HEK293 (cell line): ENCODE measurements around the gene AKAP14.
A peak's percentile ranks its signal among the peaks of the same experiment; 100 is the strongest.

ENCODE experiments used
- CTCF ChIA-PET: fragments of 350-600 bp; formaldehyde crosslinking; extraction: SDS; loops from one replicate; lab custom pipeline; 2021; ENCODE audit warnings: antibody characterized with exemption; lab: Yijun Ruan, JAX
- POLR2A ChIA-PET: fragments of 300-600 bp; formaldehyde crosslinking; extraction: SDS; loops from one replicate; lab custom pipeline; 2020; ENCODE audit warnings: antibody characterized with exemption, inconsistent platforms; lab: Yijun Ruan, JAX
- H3K27ac ChIP-seq: fragments of 200-500 bp; sonication (Bioruptor generic); 2 replicates; pipeline ENCODE4 v1.5.1; 2014; ENCODE audit warnings: low read depth, low read length, control low read depth, inconsistent platforms; ENCODE audit errors: extremely low read depth
- H3K36me3 ChIP-seq, 2 experiments: fragments of 200-500 bp in 1 of 2; sonication (Bioruptor generic) in 1 of 2; 1 replicate in 1 of 2; 2 replicates in 1 of 2; pipeline ENCODE4 v1.5.1; 2014 to 2017; ENCODE audit warnings: inconsistent platforms in 2 of 2, low read length in 2 of 2; ENCODE audit not compliant: control insufficient read depth in 2 of 2, insufficient read depth in 1 of 2
- H3K4me1 ChIP-seq: fragments of 200-500 bp; sonication (Bioruptor generic); 2 replicates; pipeline ENCODE4 v1.5.1; 2014; ENCODE audit warnings: mild to moderate bottlenecking, low read length, inconsistent platforms; ENCODE audit not compliant: control insufficient read depth, insufficient read depth
- H3K4me3 ChIP-seq: 2 replicates; pipeline ENCODE4 v1.5.1; 2011; ENCODE audit warnings: low read depth, mild to moderate bottlenecking, control low read depth, low read length, moderate library complexity
- H3K9me3 ChIP-seq: fragments of 200-500 bp; sonication (Bioruptor generic); 2 replicates; pipeline ENCODE4 v1.5.1; 2014; ENCODE audit warnings: low read depth, low read length, inconsistent platforms; ENCODE audit not compliant: control insufficient read depth, insufficient read depth
- BCL11B ChIP-seq: fragments of 450-650 bp; formaldehyde crosslinking; IDR thresholded peaks from 2 replicates; pipeline ENCODE4 v1.5.1; 2016; ENCODE audit warnings: low read depth, missing biosample characterization, missing genetic modification characterization
- KLF10 ChIP-seq: fragments of 450-650 bp; IDR thresholded peaks from 2 replicates; pipeline ENCODE4 v1.5.1; 2018; ENCODE audit warnings: missing biosample characterization, mild to moderate bottlenecking, missing genetic modification characterization
- KLF9 ChIP-seq: fragments of 450-650 bp; formaldehyde crosslinking; IDR thresholded peaks from 2 replicates; pipeline ENCODE4 v1.5.1; 2016; ENCODE audit warnings: missing biosample characterization, missing genetic modification characterization, low read depth
- ZBTB17 ChIP-seq: fragments of 450-650 bp; formaldehyde crosslinking; IDR thresholded peaks from 2 replicates; pipeline ENCODE4 v1.5.1; 2016; ENCODE audit warnings: missing biosample characterization, missing genetic modification characterization
- ZBTB21 ChIP-seq: fragments of 450-650 bp; formaldehyde crosslinking; IDR thresholded peaks from 2 replicates; pipeline ENCODE4 v1.5.1; 2017; ENCODE audit warnings: missing biosample characterization, missing genetic modification characterization
- ZEB2 ChIP-seq: fragments of 450-650 bp; formaldehyde crosslinking; IDR thresholded peaks from 2 replicates; pipeline ENCODE4 v1.5.1; 2016; ENCODE audit warnings: missing biosample characterization, missing genetic modification characterization
- ZNF155 ChIP-seq: fragments of 450-650 bp; formaldehyde crosslinking; IDR thresholded peaks from 2 replicates; pipeline ENCODE4 v1.5.1; 2016; ENCODE audit warnings: missing biosample characterization, missing genetic modification characterization
- ZNF341 ChIP-seq: fragments of 450-650 bp; formaldehyde crosslinking; IDR thresholded peaks from 2 replicates; pipeline ENCODE4; 2016; ENCODE audit warnings: low read depth, missing biosample characterization, missing genetic modification characterization
- ZNF48 ChIP-seq: fragments of 450-650 bp; formaldehyde crosslinking; IDR thresholded peaks from 2 replicates; pipeline ENCODE4 v1.5.1; 2016; ENCODE audit warnings: missing biosample characterization, missing genetic modification characterization
- ZNF501 ChIP-seq: fragments of 450-650 bp; formaldehyde crosslinking; IDR thresholded peaks from 2 replicates; pipeline ENCODE4 v1.5.1; 2016; ENCODE audit warnings: missing biosample characterization, missing genetic modification characterization
- ZNF561 ChIP-seq: fragments of 450-650 bp; IDR thresholded peaks from 2 replicates; pipeline ENCODE4 v1.5.1; 2018; ENCODE audit warnings: missing biosample characterization, missing genetic modification characterization, borderline replicate concordance
- ZNF768 ChIP-seq: fragments of 450-650 bp; formaldehyde crosslinking; IDR thresholded peaks from 2 replicates; pipeline ENCODE4 v1.5.1; 2018; ENCODE audit warnings: missing biosample characterization, mild to moderate bottlenecking, missing genetic modification characterization
- ZSCAN23 ChIP-seq: fragments of 450-650 bp; formaldehyde crosslinking; IDR thresholded peaks from 2 replicates; pipeline ENCODE4 v1.5.1; 2016; ENCODE audit warnings: missing biosample characterization, missing genetic modification characterization
- ZXDB ChIP-seq: fragments of 450-650 bp; formaldehyde crosslinking; IDR thresholded peaks from 2 replicates; pipeline ENCODE4 v1.5.1; 2016; ENCODE audit warnings: missing biosample characterization, missing genetic modification characterization
- TF ChIP-seq, protein P1 (sequence below): fragments of 450-650 bp; formaldehyde crosslinking; IDR thresholded peaks from 2 replicates; pipeline ENCODE4 v1.5.1; 2016; ENCODE audit warnings: missing biosample characterization, missing genetic modification characterization
- TF ChIP-seq, protein P2 (sequence below): fragments of 450-650 bp; formaldehyde crosslinking; IDR thresholded peaks from 2 replicates; pipeline ENCODE4 v1.5.1; 2017; ENCODE audit warnings: missing biosample characterization, missing genetic modification characterization
- TF ChIP-seq, protein P3 (sequence below): fragments of 450-650 bp; formaldehyde crosslinking; conservative IDR thresholded peaks from 2 replicates; pipeline ENCODE4 v1.5.1; 2016; ENCODE audit warnings: low read depth, missing biosample characterization, missing genetic modification characterization
- TF ChIP-seq, protein P4 (sequence below): fragments of 450-650 bp; formaldehyde crosslinking; IDR thresholded peaks from 2 replicates; pipeline ENCODE4 v1.5.1; 2016; ENCODE audit warnings: missing biosample characterization, missing genetic modification characterization
- TF ChIP-seq, protein P5 (sequence below): fragments of 450-650 bp; formaldehyde crosslinking; IDR thresholded peaks from 2 replicates; pipeline ENCODE4 v1.5.1; 2016; ENCODE audit warnings: missing biosample characterization, missing genetic modification characterization
- TF ChIP-seq, protein P6 (sequence below): sonication (generic); formaldehyde crosslinking; IDR thresholded peaks from 2 replicates; pipeline ENCODE4 v1.8.1; 2022; ENCODE audit warnings: mild to moderate bottlenecking, moderate library complexity, missing genetic modification reagents

Gene AKAP14

DNA sequence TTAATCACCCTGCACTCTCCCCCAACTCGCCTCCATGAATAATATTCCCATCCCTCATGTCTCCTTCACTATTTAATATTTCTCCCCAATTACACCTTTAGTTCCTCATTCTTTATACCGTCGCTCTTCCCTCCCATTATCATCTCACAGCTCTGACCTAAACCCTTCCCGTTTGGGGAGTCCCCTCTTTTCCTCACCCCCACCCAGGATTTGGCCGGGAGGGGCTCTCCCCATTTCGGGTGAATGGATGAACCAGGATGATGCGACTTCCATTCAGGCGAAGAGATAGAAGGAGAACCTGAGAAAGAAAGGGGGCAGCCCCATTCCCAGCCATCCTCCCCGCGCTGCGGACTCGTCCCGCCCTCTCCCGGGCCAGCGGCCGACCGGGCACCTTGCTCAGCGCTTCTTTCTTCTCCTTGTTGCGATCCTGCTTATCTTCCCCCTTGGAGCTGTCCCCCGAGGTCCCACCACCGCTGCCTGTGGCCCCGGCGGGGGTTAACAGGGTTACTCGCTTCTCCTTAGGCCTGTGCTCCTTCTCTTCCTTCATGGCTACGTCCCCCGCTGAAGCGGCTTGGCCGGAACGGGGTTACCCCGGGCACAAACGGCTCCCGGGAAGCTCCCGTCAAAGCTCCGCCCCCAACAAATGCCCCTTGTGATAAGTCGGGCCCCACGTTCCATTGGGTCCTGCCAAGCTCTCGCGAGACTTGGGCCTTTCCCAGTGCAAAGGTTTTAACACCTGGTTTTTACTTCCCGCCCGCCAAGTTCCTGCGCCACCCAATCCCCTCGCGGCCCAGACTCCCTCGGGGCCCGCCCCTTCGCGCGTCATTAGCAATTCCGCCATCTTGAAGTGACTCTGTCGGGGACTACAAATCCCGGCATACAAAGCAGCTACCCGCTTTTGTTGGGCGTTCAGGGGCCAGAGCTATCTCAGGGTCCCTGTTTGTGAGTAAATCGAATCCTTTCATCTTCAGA lies 43.0 kb upstream of the AKAP14 start, which contains the start of gene UPF3B:
Gene UPF3B, minus strand, starts transcription at position 582 of the 972 bp plus-strand sequence. Its CDS starts 35 bp downstream, at position 547.
- Histone ChIP-seq H3K9me3 (no peaks in the 10 kb centered on the region), H3K4me1 (no peaks in the 10 kb centered on the region), H3K27ac (peak within 1 kb of the TSS; percentile 79), H3K36me3 (peaks cover 31% of the 10 kb centered on the region in 2 experiments), H3K4me3 (peak within 1 kb of the TSS; percentile 85)
- CTCF ChIA-PET = interaction anchor here (0.5 to 1.0 kb wide), 4 partner anchors 11 to 250 kb away, joined by 3 to 4 read pairs (median 3); no protein-coding TSS in a partner anchor
- POLR2A ChIA-PET = interaction anchor here (0.6 to 1.8 kb wide), 22 partner anchors 8 to 287 kb away, joined by 3 to 54 read pairs (median 4); partner anchors contain the start of genes NDUFA1, RNF113A, RPL39 and SEPTIN6
- TF ChIP-seq ZNF768 (tag by site-specific recombination) (no peak), KLF10 (tag by site-specific recombination) (peak; percentile 82), KLF9 (peak; percentile 52; the same call in 1 of the 2 replicates), ZNF48 (tag by site-specific recombination) (no peak), ZNF501 (tag by site-specific recombination) (peak; percentile 66; the same call in 1 of the 2 replicates), ZNF341 (tag by site-specific recombination) (peak; percentile 71), ZXDB (tag by site-specific recombination) (peak; percentile 97), BCL11B (peak; percentile 67; the same call in 1 of the 2 replicates), ZBTB17 (tag by site-specific recombination) (peak; percentile 83; the same call in 1 of the 2 replicates), ZBTB21 (tag by site-specific recombination) (0 out of 2 replicates have a peak, but pooled peaks have one; percentile 42), ZEB2 (tag by site-specific recombination) (peak; percentile 84), ZSCAN23 (tag by site-specific recombination) (0 out of 2 replicates have a peak, but pooled peaks have one; percentile 16), ZNF561 (tag by site-specific recombination) (peak; percentile 58; the same call in 1 of the 2 replicates), ZNF155 (tag by site-specific recombination) (no peak)
- TF ChIP-seq, protein P1, sequence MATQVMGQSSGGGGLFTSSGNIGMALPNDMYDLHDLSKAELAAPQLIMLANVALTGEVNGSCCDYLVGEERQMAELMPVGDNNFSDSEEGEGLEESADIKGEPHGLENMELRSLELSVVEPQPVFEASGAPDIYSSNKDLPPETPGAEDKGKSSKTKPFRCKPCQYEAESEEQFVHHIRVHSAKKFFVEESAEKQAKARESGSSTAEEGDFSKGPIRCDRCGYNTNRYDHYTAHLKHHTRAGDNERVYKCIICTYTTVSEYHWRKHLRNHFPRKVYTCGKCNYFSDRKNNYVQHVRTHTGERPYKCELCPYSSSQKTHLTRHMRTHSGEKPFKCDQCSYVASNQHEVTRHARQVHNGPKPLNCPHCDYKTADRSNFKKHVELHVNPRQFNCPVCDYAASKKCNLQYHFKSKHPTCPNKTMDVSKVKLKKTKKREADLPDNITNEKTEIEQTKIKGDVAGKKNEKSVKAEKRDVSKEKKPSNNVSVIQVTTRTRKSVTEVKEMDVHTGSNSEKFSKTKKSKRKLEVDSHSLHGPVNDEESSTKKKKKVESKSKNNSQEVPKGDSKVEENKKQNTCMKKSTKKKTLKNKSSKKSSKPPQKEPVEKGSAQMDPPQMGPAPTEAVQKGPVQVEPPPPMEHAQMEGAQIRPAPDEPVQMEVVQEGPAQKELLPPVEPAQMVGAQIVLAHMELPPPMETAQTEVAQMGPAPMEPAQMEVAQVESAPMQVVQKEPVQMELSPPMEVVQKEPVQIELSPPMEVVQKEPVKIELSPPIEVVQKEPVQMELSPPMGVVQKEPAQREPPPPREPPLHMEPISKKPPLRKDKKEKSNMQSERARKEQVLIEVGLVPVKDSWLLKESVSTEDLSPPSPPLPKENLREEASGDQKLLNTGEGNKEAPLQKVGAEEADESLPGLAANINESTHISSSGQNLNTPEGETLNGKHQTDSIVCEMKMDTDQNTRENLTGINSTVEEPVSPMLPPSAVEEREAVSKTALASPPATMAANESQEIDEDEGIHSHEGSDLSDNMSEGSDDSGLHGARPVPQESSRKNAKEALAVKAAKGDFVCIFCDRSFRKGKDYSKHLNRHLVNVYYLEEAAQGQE (tag by site-specific recombination) = peak; percentile 23; the same call in 1 of the 2 replicates
- TF ChIP-seq, protein P2, sequence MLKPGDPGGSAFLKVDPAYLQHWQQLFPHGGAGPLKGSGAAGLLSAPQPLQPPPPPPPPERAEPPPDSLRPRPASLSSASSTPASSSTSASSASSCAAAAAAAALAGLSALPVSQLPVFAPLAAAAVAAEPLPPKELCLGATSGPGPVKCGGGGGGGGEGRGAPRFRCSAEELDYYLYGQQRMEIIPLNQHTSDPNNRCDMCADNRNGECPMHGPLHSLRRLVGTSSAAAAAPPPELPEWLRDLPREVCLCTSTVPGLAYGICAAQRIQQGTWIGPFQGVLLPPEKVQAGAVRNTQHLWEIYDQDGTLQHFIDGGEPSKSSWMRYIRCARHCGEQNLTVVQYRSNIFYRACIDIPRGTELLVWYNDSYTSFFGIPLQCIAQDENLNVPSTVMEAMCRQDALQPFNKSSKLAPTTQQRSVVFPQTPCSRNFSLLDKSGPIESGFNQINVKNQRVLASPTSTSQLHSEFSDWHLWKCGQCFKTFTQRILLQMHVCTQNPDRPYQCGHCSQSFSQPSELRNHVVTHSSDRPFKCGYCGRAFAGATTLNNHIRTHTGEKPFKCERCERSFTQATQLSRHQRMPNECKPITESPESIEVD (tag by site-specific recombination) = no peak
- TF ChIP-seq, protein P3, sequence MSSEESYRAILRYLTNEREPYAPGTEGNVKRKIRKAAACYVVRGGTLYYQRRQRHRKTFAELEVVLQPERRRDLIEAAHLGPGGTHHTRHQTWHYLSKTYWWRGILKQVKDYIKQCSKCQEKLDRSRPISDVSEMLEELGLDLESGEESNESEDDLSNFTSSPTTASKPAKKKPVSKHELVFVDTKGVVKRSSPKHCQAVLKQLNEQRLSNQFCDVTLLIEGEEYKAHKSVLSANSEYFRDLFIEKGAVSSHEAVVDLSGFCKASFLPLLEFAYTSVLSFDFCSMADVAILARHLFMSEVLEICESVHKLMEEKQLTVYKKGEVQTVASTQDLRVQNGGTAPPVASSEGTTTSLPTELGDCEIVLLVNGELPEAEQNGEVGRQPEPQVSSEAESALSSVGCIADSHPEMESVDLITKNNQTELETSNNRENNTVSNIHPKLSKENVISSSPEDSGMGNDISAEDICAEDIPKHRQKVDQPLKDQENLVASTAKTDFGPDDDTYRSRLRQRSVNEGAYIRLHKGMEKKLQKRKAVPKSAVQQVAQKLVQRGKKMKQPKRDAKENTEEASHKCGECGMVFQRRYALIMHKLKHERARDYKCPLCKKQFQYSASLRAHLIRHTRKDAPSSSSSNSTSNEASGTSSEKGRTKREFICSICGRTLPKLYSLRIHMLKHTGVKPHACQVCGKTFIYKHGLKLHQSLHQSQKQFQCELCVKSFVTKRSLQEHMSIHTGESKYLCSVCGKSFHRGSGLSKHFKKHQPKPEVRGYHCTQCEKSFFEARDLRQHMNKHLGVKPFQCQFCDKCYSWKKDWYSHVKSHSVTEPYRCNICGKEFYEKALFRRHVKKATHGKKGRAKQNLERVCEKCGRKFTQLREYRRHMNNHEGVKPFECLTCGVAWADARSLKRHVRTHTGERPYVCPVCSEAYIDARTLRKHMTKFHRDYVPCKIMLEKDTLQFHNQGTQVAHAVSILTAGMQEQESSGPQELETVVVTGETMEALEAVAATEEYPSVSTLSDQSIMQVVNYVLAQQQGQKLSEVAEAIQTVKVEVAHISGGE (tag by site-specific recombination) = peak; percentile 67; the same call in 1 of the 2 replicates
- TF ChIP-seq, protein P4, sequence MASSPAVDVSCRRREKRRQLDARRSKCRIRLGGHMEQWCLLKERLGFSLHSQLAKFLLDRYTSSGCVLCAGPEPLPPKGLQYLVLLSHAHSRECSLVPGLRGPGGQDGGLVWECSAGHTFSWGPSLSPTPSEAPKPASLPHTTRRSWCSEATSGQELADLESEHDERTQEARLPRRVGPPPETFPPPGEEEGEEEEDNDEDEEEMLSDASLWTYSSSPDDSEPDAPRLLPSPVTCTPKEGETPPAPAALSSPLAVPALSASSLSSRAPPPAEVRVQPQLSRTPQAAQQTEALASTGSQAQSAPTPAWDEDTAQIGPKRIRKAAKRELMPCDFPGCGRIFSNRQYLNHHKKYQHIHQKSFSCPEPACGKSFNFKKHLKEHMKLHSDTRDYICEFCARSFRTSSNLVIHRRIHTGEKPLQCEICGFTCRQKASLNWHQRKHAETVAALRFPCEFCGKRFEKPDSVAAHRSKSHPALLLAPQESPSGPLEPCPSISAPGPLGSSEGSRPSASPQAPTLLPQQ (tag by site-specific recombination) = peak; percentile 79
- TF ChIP-seq, protein P5, sequence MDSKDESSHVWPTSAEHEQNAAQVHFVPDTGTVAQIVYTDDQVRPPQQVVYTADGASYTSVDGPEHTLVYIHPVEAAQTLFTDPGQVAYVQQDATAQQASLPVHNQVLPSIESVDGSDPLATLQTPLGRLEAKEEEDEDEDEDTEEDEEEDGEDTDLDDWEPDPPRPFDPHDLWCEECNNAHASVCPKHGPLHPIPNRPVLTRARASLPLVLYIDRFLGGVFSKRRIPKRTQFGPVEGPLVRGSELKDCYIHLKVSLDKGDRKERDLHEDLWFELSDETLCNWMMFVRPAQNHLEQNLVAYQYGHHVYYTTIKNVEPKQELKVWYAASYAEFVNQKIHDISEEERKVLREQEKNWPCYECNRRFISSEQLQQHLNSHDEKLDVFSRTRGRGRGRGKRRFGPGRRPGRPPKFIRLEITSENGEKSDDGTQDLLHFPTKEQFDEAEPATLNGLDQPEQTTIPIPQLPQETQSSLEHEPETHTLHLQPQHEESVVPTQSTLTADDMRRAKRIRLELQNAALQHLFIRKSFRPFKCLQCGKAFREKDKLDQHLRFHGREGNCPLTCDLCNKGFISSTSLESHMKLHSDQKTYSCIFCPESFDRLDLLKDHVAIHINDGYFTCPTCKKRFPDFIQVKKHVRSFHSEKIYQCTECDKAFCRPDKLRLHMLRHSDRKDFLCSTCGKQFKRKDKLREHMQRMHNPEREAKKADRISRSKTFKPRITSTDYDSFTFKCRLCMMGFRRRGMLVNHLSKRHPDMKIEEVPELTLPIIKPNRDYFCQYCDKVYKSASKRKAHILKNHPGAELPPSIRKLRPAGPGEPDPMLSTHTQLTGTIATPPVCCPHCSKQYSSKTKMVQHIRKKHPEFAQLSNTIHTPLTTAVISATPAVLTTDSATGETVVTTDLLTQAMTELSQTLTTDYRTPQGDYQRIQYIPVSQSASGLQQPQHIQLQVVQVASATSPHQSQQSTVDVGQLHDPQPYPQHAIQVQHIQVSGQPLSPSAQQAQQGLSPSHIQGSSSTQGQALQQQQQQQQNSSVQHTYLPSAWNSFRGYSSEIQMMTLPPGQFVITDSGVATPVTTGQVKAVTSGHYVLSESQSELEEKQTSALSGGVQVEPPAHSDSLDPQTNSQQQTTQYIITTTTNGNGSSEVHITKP = peak; percentile 91
- TF ChIP-seq, protein P6, sequence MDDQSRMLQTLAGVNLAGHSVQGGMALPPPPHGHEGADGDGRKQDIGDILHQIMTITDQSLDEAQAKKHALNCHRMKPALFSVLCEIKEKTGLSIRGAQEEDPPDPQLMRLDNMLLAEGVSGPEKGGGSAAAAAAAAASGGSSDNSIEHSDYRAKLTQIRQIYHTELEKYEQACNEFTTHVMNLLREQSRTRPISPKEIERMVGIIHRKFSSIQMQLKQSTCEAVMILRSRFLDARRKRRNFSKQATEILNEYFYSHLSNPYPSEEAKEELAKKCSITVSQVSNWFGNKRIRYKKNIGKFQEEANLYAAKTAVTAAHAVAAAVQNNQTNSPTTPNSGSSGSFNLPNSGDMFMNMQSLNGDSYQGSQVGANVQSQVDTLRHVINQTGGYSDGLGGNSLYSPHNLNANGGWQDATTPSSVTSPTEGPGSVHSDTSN (CRISPR knock-in tag) = no peak
